ENCODE data around the gene UBE2U.

Gene UBE2U

GRCh38 chr1:64186898-64187280 lies 16.5 kb upstream of the UBE2U start:
- TF ChIP-seq TAF1 (IDR thresholded peaks at IDR 0.05; ENCODE audit: borderline replicate concordance, insufficient read depth, low read length) = no peak
- no peak for TF ChIP-seq POLR2AphosphoS5 (IDR thresholded peaks at IDR 0.05; ENCODE audit: low read depth, low read length)
- TF ChIP-seq SIN3A (IDR thresholded peaks at IDR 0.05; ENCODE audit: borderline replicate concordance, insufficient read depth, low read length) = no peak
- TF ChIP-seq REST (IDR thresholded peaks at IDR 0.05; ENCODE audit: insufficient read depth in 1 of 2, low read depth in 2 of 2, low read length in 2 of 2) = no peak
- no peak for TF ChIP-seq FOXP2 (optimal IDR thresholded peaks at IDR 0.05; ENCODE audit: borderline replicate concordance, extremely low read depth, extremely low read length, insufficient read depth)

GRCh38 chr1:64187646-64188045 lies 15.8 kb upstream of the UBE2U start:
- TF ChIP-seq POLR2AphosphoS5 (IDR thresholded peaks at IDR 0.05; ENCODE audit: low read depth, low read length) (no peak), SIN3A (IDR thresholded peaks at IDR 0.05; ENCODE audit: borderline replicate concordance, insufficient read depth, low read length) (no peak), REST (IDR thresholded peaks at IDR 0.05; ENCODE audit: insufficient read depth in 1 of 2, low read depth in 2 of 2, low read length in 2 of 2) (no peak), TAF1 (IDR thresholded peaks at IDR 0.05; ENCODE audit: borderline replicate concordance, insufficient read depth, low read length) (no peak), FOXP2 (optimal IDR thresholded peaks at IDR 0.05; ENCODE audit: borderline replicate concordance, extremely low read depth, extremely low read length, insufficient read depth) (no peak)

- TF ChIP-seq TAF1 (IDR thresholded peaks at IDR 0.05; ENCODE audit: borderline replicate concordance, insufficient read depth, low read length) (no peak), FOXP2 (optimal IDR thresholded peaks at IDR 0.05; ENCODE audit: borderline replicate concordance, extremely low read depth, extremely low read length, insufficient read depth) (no peak), REST (IDR thresholded peaks at IDR 0.05; ENCODE audit: insufficient read depth in 1 of 2, low read depth in 2 of 2, low read length in 2 of 2) (no peak), SIN3A (IDR thresholded peaks at IDR 0.05; ENCODE audit: borderline replicate concordance, insufficient read depth, low read length) (no peak), POLR2AphosphoS5 (IDR thresholded peaks at IDR 0.05; ENCODE audit: low read depth, low read length) (no peak)
Observed at GRCh38 chr1:64192290-64192689, 11.1 kb upstream of the UBE2U start.

- TF ChIP-seq TAF1 (IDR thresholded peaks at IDR 0.05; ENCODE audit: borderline replicate concordance, insufficient read depth, low read length) (no peak), POLR2AphosphoS5 (IDR thresholded peaks at IDR 0.05; ENCODE audit: low read depth, low read length) (no peak), FOXP2 (optimal IDR thresholded peaks at IDR 0.05; ENCODE audit: borderline replicate concordance, extremely low read depth, extremely low read length, insufficient read depth) (no peak), SIN3A (IDR thresholded peaks at IDR 0.05; ENCODE audit: borderline replicate concordance, insufficient read depth, low read length) (no peak), REST (IDR thresholded peaks at IDR 0.05; ENCODE audit: insufficient read depth in 1 of 2, low read depth in 2 of 2, low read length in 2 of 2) (no peak)
Observed at GRCh38 chr1:64194168-64195080, 9.0 kb upstream of the UBE2U start.

Measured in PFSK-1 (cell line).